K562 (cell line): ENCODE measurements around the gene CTCF. TPM values are rescaled to one million over a fixed set of nuclear protein-coding genes. Genes with fewer than 3 reads are reported as not detected.

Experiments used
- ATAC-seq: fragments of 200-7000 bp; cut with Tn5 transposase; 3 replicates; pipeline ENCODE4 v1.9.1; 2020; ENCODE audit warnings: moderate library complexity
- BruUV-seq: library from RNA; stranded (reverse); fragments of 400-500 nt; replicated peaks from 2 replicates; lab custom pipeline; 2021; lab: Mats Ljungman, UMichigan
- CTCF ChIA-PET: fragments of 300-600 bp; formaldehyde crosslinking; extraction: SDS; loops from one replicate; lab custom pipeline; 2021; ENCODE audit warnings: low intra/inter-chr PET ratio; lab: Yijun Ruan, JAX
- POLR2A ChIA-PET: fragments of 300-600, 350-650 bp; sonication (Branson Sonifier 250); formaldehyde crosslinking; extraction: SDS; loops from one replicate; lab custom pipeline; 2021; ENCODE audit warnings: antibody characterized with exemption, inconsistent platforms; lab: Yijun Ruan, JAX
- DNase-seq, 4 experiments: peaks; one replicate each; pipeline versions ENCODE4 v3.0.0 to v3.0.0-alpha.2; 2011 to 2018; ENCODE audit warnings: low spot score in 3 of 4, mixed read lengths in 3 of 4; ENCODE audit errors: extremely low read depth in 1 of 4
- FAIRE-seq: peaks from 2 replicates; lab custom pipeline; 2011; peaks lifted over from hg19 to GRCh38; lab: Jason Lieb, UNC
- H2AFZ ChIP-seq: 2 replicates; pipeline ENCODE4 v1.6.0; 2011; ENCODE audit warnings: low read depth, low read length, control low read depth, inconsistent platforms
- H3K27ac ChIP-seq: fragments of 200-600 bp; 3 replicates; pipeline ENCODE4 v1.8.0; 2011; ENCODE audit warnings: low read depth, mild to moderate bottlenecking, control low read depth, inconsistent platforms, low read length, moderate library complexity, mixed read lengths; ENCODE audit errors: extremely low read depth
- H3K27me3 ChIP-seq, 2 experiments: fragments of 300-600 bp in 1 of 2; 2 replicates in 1 of 2; 3 replicates in 1 of 2; pipeline versions ENCODE4 v1.6.0 to v1.8.0; 2011; ENCODE audit warnings: inconsistent platforms in 2 of 2, low read length in 2 of 2, mild to moderate bottlenecking in 1 of 2, mixed read lengths in 1 of 2, moderate library complexity in 1 of 2; ENCODE audit not compliant: control insufficient read depth in 2 of 2, insufficient read depth in 2 of 2
- H3K36me3 ChIP-seq: fragments of 300-600 bp; 3 replicates; pipeline ENCODE4 v1.8.0; 2011; ENCODE audit warnings: mild to moderate bottlenecking, low read length, inconsistent platforms; ENCODE audit not compliant: control insufficient read depth, insufficient read depth
- H3K4me1 ChIP-seq, 2 experiments: fragments of 200-600 bp in 1 of 2; replicated peaks in 1 of 2; 2 replicates in 1 of 2; 3 replicates in 1 of 2; pipeline versions ENCODE4 v1.5.1 to v1.8.0; 2011; ENCODE audit warnings: inconsistent platforms in 2 of 2, low read length in 2 of 2, mild to moderate bottlenecking in 1 of 2, mixed read lengths in 1 of 2, moderate library complexity in 1 of 2; ENCODE audit not compliant: control insufficient read depth in 2 of 2, insufficient read depth in 2 of 2
- H3K4me2 ChIP-seq: 2 replicates; pipeline ENCODE4 v1.6.1; 2011; ENCODE audit warnings: low read length, control low read depth, inconsistent platforms, mixed read lengths; ENCODE audit not compliant: insufficient read depth
- H3K4me3 ChIP-seq: fragments of 200-600 bp; sonication (generic), shearing (Covaris generic); 2 replicates; pipeline ENCODE4 v1.5.1; 2016; ENCODE audit warnings: control low read depth, inconsistent platforms
- H3K79me2 ChIP-seq: fragments of 200-600 bp; 3 replicates; pipeline ENCODE4 v1.8.0; 2011; ENCODE audit warnings: low read length, inconsistent platforms; ENCODE audit not compliant: control insufficient read depth, insufficient read depth
- H3K9ac ChIP-seq, 2 experiments: 2 replicates each; pipeline versions ENCODE4 v1.6.0 to v1.6.1; 2011; ENCODE audit warnings: low read depth in 2 of 2, low read length in 2 of 2, control low read depth in 1 of 2, inconsistent platforms in 1 of 2, mild to moderate bottlenecking in 1 of 2, mixed read lengths in 1 of 2; ENCODE audit not compliant: insufficient read depth in 1 of 2
- H3K9me1 ChIP-seq: one replicate; pipeline ENCODE4 v1.6.0; 2011; ENCODE audit warnings: inconsistent platforms, mild to moderate bottlenecking, low read length, moderate library complexity; ENCODE audit not compliant: control insufficient read depth, insufficient read depth
- H3K9me3 ChIP-seq: replicated peaks from 2 replicates; pipeline ENCODE4 v1.5.1; 2011; ENCODE audit warnings: low read depth, low read length, inconsistent platforms; ENCODE audit not compliant: control insufficient read depth, insufficient read depth
- H4K20me1 ChIP-seq: replicated peaks from 2 replicates; pipeline ENCODE4 v1.6.1; 2011; ENCODE audit warnings: low read length, inconsistent platforms, mixed read lengths; ENCODE audit not compliant: control insufficient read depth, insufficient read depth
- ARID1B ChIP-seq: fragments of 450-650 bp; IDR thresholded peaks from 2 replicates; pipeline ENCODE4 v1.6.1; 2016; ENCODE audit warnings: antibody characterized with exemption, mild to moderate bottlenecking, inconsistent platforms
- BACH1 ChIP-seq: fragments of 200-800 bp; sonication (Bioruptor generic); IDR thresholded peaks from 2 replicates; pipeline ENCODE4 v1.6.1; 2016; ENCODE audit warnings: missing genetic modification characterization, missing compliant biosample characterization
- BMI1 ChIP-seq: fragments of 150-350 bp; IDR thresholded peaks from 2 replicates; pipeline ENCODE4 v1.6.1; 2014; ENCODE audit warnings: low read length
- DPF2 ChIP-seq: fragments of 450-650 bp; IDR thresholded peaks from 2 replicates; pipeline ENCODE4 v1.6.1; 2016
- E2F3 ChIP-seq: fragments of 250-450 bp; sonication (Bioruptor Pico); IDR thresholded peaks from 2 replicates; pipeline ENCODE4 v1.4.0; 2020; ENCODE audit warnings: mild to moderate bottlenecking
- HEY1 ChIP-seq: fragments of 250-450 bp; sonication (Bioruptor Pico); IDR thresholded peaks from 2 replicates; pipeline ENCODE4 v1.5.0; 2020; ENCODE audit warnings: mild to moderate bottlenecking, moderate library complexity, borderline replicate concordance
- HNRNPLL ChIP-seq: fragments of 200-400 bp; formaldehyde crosslinking; IDR thresholded peaks from 2 replicates; pipeline ENCODE4 v1.6.1; 2017; ENCODE audit warnings: low read length, low read depth, mild to moderate bottlenecking; ENCODE audit not compliant: poor library complexity, severe bottlenecking
- KHSRP ChIP-seq: fragments of 450-650 bp; IDR thresholded peaks from 2 replicates; pipeline ENCODE4 v1.6.1; 2017
- PCBP2 ChIP-seq: fragments of 200-400 bp; formaldehyde crosslinking; IDR thresholded peaks from 2 replicates; pipeline ENCODE4 v1.6.1; 2018; ENCODE audit warnings: low read length, low read depth, mild to moderate bottlenecking, moderate library complexity; ENCODE audit not compliant: poor library complexity, severe bottlenecking
- RFX5 ChIP-seq: IDR thresholded peaks from 2 replicates; pipeline ENCODE4 v1.6.1; 2011; ENCODE audit warnings: low read depth, mild to moderate bottlenecking, improper control_type of control experiment, low read length
- RUNX1 ChIP-seq: sonication (generic); IDR thresholded peaks from 2 replicates; pipeline ENCODE4 v1.6.1; 2016; ENCODE audit warnings: antibody characterized with exemption, low read depth
- TRIM28 ChIP-seq: fragments of 450-650 bp; IDR thresholded peaks from 2 replicates; pipeline ENCODE4 v1.6.1; 2017
- WHSC1 ChIP-seq: IDR thresholded peaks from one replicate; pipeline ENCODE4 v1.6.1; 2012; ENCODE audit warnings: low read length, control low read depth, inconsistent platforms
- XRCC4 ChIP-seq: IDR thresholded peaks from one replicate; pipeline ENCODE4 v1.6.1; 2011; ENCODE audit not compliant: insufficient read depth, insufficient read length; ENCODE audit errors: extremely low read depth
- ZFP91 ChIP-seq: sonication (generic); formaldehyde crosslinking; IDR thresholded peaks from 2 replicates; pipeline ENCODE4 v1.8.0; 2022; ENCODE audit warnings: mild to moderate bottlenecking, missing genetic modification reagents
- ZNF695 ChIP-seq: fragments of 450-650 bp; formaldehyde crosslinking; IDR thresholded peaks from 2 replicates; pipeline ENCODE4 v1.4.0; 2020; ENCODE audit warnings: mild to moderate bottlenecking, moderate library complexity
- ZNF707 ChIP-seq: fragments of 250-450 bp; sonication (Bioruptor Pico); conservative IDR thresholded peaks from 2 replicates; pipeline ENCODE4 v1.8.0; 2022; ENCODE audit warnings: inconsistent platforms, mild to moderate bottlenecking, moderate library complexity
- WGBS: fragments of 100-300 bp; shearing (Covaris generic); methylation state at CpG from one replicate; pipeline ENCODE4 v1.1.6; 2016; ENCODE audit warnings: low coverage, mixed read lengths; ENCODE audit not compliant: insufficient coverage; ENCODE audit errors: missing lambda C conversion rate; 5-methylcytosine and 5-hydroxymethylcytosine counted together
- in situ Hi-C: fragments of 300-500 bp; cut with MboI; formaldehyde crosslinking; loops from 4 replicates; pipeline ENCODE4 v1.15.0; 2018; ENCODE audit warnings: inconsistent platforms, mixed read lengths
- intact Hi-C: fragments of 100-400 bp; cut with micrococcal nuclease; formaldehyde crosslinking; loops from 2 replicates; pipeline ENCODE4 v1.14.2; 2022
- polyA plus RNA-seq, 8 experiments: library from polyadenylated mRNA; depleted of rRNA in 4 of 8; stranded (reverse) in 5 of 8; unstranded in 3 of 8; fragments of >200 nt; fragmentation: Nextera tagmentation in 2 of 8; fragmentation: Illumina TruSeq in 1 of 8; extraction: Ambion mirVana in 2 of 8; extraction: Trizol in 1 of 8; gene quantifications; 2 replicates each; pipeline versions ENCODE4 v1.2.1 to v1.2.3, GENCODE V29; 2011 to 2014; ENCODE audit warnings: inconsistent platforms in 1 of 8, missing spikeins in 1 of 8
- total RNA-seq, 7 experiments: library from RNA; depleted of rRNA in 6 of 7; stranded (reverse); fragments of >200 nt in 6 of 7; fragmentation: Illumina TruSeq in 2 of 7; extraction: Trizol in 2 of 7; gene quantifications; 2 replicates each; pipeline versions ENCODE4 v1.2.1 to v1.2.3, GENCODE V29; 2011 to 2021; ENCODE audit warnings: low replicate concordance in 1 of 7
- TF ChIP-seq, protein P1 (sequence below): fragments of 200-800 bp; sonication (Bioruptor generic); IDR thresholded peaks from 2 replicates; pipeline ENCODE4 v1.6.1; 2017; ENCODE audit warnings: missing genetic modification characterization, missing compliant biosample characterization

The CTCF gene
- total and polyA plus RNA-seq, 9 of the 15 experiments (the other 6 are each of a cell fraction or from before 2014, with no cell fraction given): 7.8 to 49.2 (median 33.9) TPM

DNA sequence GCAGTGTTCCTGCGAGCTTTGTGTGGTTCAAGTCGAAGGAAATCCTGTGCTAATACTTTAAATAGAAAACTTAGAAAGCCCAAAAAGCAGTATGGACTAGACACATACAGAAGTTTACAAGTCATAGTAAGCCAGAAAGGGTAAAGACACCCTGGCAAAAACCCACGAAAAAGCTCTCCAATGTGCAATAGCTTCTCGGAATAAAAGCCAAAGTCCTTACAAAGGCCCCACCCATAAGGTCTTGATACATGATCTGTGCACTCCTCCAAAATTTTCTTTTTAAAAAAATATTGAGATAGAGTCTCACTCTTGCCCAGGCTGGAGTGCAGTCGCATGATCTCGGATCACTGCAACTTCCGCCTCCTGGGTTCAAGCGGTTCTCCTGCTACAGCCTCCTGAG, 114.6 kb downstream of the CTCF start:
- no TSS peak for BruUV-seq
- Histone ChIP-seq H3K36me3 (peaks cover 3% of the 10 kb centered on the region; the same call in 1 of the 3 replicates), H3K4me1 (peaks cover 0 to 5% of the 10 kb centered on the region in 2 experiments; a peak in 3 of 5 replicates), H3K27me3 (no peaks in the 10 kb centered on the region), H2AFZ (no peak overlapping the region), H3K9me1 (peaks cover 2% of the 10 kb centered on the region), H3K4me2 (no peak overlapping the region), H3K27ac (no peak overlapping the region), H3K79me2 (no peaks in the 10 kb centered on the region), H3K9me3 (no peaks in the 10 kb centered on the region), H4K20me1 (0 out of 2 replicates have a peak, but pooled peaks cover 3% of the 10 kb centered on the region), H3K9ac (no peak overlapping the region), H3K4me3 (no peak overlapping the region)
- ChIA-PET CTCF (no interaction called here), POLR2A (interaction anchor here (0.6 to 0.8 kb wide), 4 partner anchors 10 to 627 kb away, joined by 3 read pairs; no protein-coding TSS in a partner anchor)
- no peak for TF ChIP-seq DPF2
- no peak for TF ChIP-seq ZNF695
- TF ChIP-seq HEY1 (CRISPR knock-in tag): no peak
- no peak for TF ChIP-seq RFX5
- no peak for TF ChIP-seq ARID1B
- TF ChIP-seq HNRNPLL: no peak
- TF ChIP-seq RUNX1: no peak
- no peak for TF ChIP-seq WHSC1
- no peak for TF ChIP-seq TRIM28
- TF ChIP-seq, protein P1, sequence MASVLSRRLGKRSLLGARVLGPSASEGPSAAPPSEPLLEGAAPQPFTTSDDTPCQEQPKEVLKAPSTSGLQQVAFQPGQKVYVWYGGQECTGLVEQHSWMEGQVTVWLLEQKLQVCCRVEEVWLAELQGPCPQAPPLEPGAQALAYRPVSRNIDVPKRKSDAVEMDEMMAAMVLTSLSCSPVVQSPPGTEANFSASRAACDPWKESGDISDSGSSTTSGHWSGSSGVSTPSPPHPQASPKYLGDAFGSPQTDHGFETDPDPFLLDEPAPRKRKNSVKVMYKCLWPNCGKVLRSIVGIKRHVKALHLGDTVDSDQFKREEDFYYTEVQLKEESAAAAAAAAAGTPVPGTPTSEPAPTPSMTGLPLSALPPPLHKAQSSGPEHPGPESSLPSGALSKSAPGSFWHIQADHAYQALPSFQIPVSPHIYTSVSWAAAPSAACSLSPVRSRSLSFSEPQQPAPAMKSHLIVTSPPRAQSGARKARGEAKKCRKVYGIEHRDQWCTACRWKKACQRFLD (CRISPR knock-in tag): no peak
- TF ChIP-seq BACH1: no peak
- no peak for TF ChIP-seq BMI1
- no peak for TF ChIP-seq XRCC4
- TF ChIP-seq ZNF707 (CRISPR knock-in tag): no peak
- no peak for TF ChIP-seq PCBP2
- no peak for TF ChIP-seq ZFP91 (CRISPR knock-in tag)
- TF ChIP-seq E2F3 (CRISPR knock-in tag): no peak
- no peak for TF ChIP-seq KHSRP
- ATAC-seq (no peak), FAIRE-seq (no peak), DNase-seq (no peak)
- intact Hi-C loops (no loop called here), in situ Hi-C loops (loop anchor here (10.0 kb wide), 1 partner anchor 368 kb away; no protein-coding TSS in a partner anchor)
- 72% methylated on average over 8 of the region's 8 CpGs for WGBS
